ENCODE measurements around the gene PTPN14. TPM values are rescaled to one million over a fixed set of nuclear protein-coding genes. Genes with fewer than 3 reads are reported as not detected.

The PTPN14 gene
- total and polyA plus RNA-seq, 12 donors = 5.0 to 71.6 (median 42.3) TPM

GRCh38 chr1:214403431-214403830, 148.0 kb downstream of the PTPN14 start:
- H3K27ac ChIP-seq = peak overlapping the region in 1 of 10 donors; percentile 29
- intact Hi-C loops (cut with DNase I) = loop anchor here in 1 of 10 donors (10.0 kb wide), 1 partner anchor 151 kb away; the partner anchor contains the start of gene PTPN14
- no peak for ATAC-seq
- no peaks in the 10 kb centered on the region for H3K9me3 ChIP-seq
- WGBS, 2 donors = 80 to 83% methylated on average over 5 of the region's 5 CpGs
- H3K4me1 ChIP-seq = peaks cover 0 to 27% (median 4%) of the 10 kb centered on the region in 9 donors
- no peak for DNase-seq
- H3K4me3 ChIP-seq = no peak overlapping the region
- H3K27me3 ChIP-seq = no peaks in the 10 kb centered on the region
- H3K36me3 ChIP-seq = peaks cover 0 to 43% (median 0%) of the 10 kb centered on the region in 9 donors
- no peak for TF ChIP-seq CTCF (IDR thresholded peaks at IDR 0.05)

GRCh38 chr1:214402613-214403083, 148.8 kb downstream of the PTPN14 start:
- intact Hi-C loops (cut with DNase I) = loop anchor here in 1 of 10 donors (10.0 kb wide), 1 partner anchor 152 kb away; the partner anchor contains the start of gene PTPN14
- no peak for TF ChIP-seq CTCF (IDR thresholded peaks at IDR 0.05)
- ATAC-seq (peak in 5 of 8 donors; percentile 52 to 64 (median 58)), DNase-seq (no peak)
- H3K9me3 ChIP-seq = no peaks in the 10 kb centered on the region
- no peak overlapping the region for H3K4me3 ChIP-seq
- H3K36me3 ChIP-seq = peaks cover 0 to 50% (median 0%) of the 10 kb centered on the region in 9 donors
- no peak overlapping the region for H3K27ac ChIP-seq
- H3K4me1 ChIP-seq = peaks cover 0 to 27% (median 4%) of the 10 kb centered on the region in 9 donors
- WGBS, 2 donors = 3 to 5% methylated on average over 3 of the region's 3 CpGs
- no peaks in the 10 kb centered on the region for H3K27me3 ChIP-seq

GRCh38 chr1:214401666-214402065, 149.7 kb downstream of the PTPN14 start:
- intact Hi-C loops (cut with DNase I) = loop anchor here in 1 of 10 donors (10.0 kb wide), 1 partner anchor 153 kb away; the partner anchor contains the start of gene PTPN14
- DNase-seq (no peak), ATAC-seq (no peak)
- no peak for TF ChIP-seq CTCF (IDR thresholded peaks at IDR 0.05)
- 63 to 68% methylated on average over 3 of the region's 3 CpGs for WGBS, 2 donors
- peaks cover 0 to 56% (median 0%) of the 10 kb centered on the region in 9 donors for H3K36me3 ChIP-seq
- no peaks in the 10 kb centered on the region for H3K27me3 ChIP-seq
- no peaks in the 10 kb centered on the region for H3K9me3 ChIP-seq
- H3K4me3 ChIP-seq = no peak overlapping the region
- peak overlapping the region in 1 of 10 donors; percentile 31 for H3K27ac ChIP-seq
- H3K4me1 ChIP-seq = peaks cover 0 to 27% (median 4%) of the 10 kb centered on the region in 9 donors

GRCh38 chr1:214400131-214400530, 151.3 kb downstream of the PTPN14 start:
- TF ChIP-seq CTCF (IDR thresholded peaks at IDR 0.05) = no peak
- whole genome bisulfite sequencing, 2 donors = 94 to 97% methylated on average over 3 of the region's 3 CpGs

More at GRCh38 chr1:214400131-214400530, 151.3 kb downstream of the PTPN14 start:
- Histone ChIP-seq H3K4me1 (peaks cover 0 to 27% (median 4%) of the 10 kb centered on the region in 9 donors), H3K27ac (no peak overlapping the region), H3K36me3 (peaks cover 0 to 64% (median 0%) of the 10 kb centered on the region in 9 donors), H3K9me3 (no peaks in the 10 kb centered on the region), H3K4me3 (no peak overlapping the region), H3K27me3 (no peaks in the 10 kb centered on the region)
- no peak for DNase-seq
- intact Hi-C loops (cut with DNase I) = loop anchor here in 1 of 10 donors (10.0 kb wide), 1 partner anchor 155 kb away; the partner anchor contains the start of gene PTPN14
- ATAC-seq = no peak
